B cell (primary cell): ENCODE results near the gene MOB2.

ENCODE experiments used
- EZH2 ChIP-seq: IDR thresholded peaks from 2 replicates; pipeline ENCODE4 v1.6.1; 2012; ENCODE audit warnings: borderline replicate concordance, low read depth, mild to moderate bottlenecking, moderate library complexity, low read length; ENCODE audit not compliant: insufficient read depth, poor library complexity, severe bottlenecking
- TF ChIP-seq, protein P1 (sequence below): fragments of 200-600 bp; IDR thresholded peaks from one replicate; pipeline ENCODE4 v1.8.0; 2022; ENCODE audit warnings: antibody characterized with exemption, mild to moderate bottlenecking

DNA sequence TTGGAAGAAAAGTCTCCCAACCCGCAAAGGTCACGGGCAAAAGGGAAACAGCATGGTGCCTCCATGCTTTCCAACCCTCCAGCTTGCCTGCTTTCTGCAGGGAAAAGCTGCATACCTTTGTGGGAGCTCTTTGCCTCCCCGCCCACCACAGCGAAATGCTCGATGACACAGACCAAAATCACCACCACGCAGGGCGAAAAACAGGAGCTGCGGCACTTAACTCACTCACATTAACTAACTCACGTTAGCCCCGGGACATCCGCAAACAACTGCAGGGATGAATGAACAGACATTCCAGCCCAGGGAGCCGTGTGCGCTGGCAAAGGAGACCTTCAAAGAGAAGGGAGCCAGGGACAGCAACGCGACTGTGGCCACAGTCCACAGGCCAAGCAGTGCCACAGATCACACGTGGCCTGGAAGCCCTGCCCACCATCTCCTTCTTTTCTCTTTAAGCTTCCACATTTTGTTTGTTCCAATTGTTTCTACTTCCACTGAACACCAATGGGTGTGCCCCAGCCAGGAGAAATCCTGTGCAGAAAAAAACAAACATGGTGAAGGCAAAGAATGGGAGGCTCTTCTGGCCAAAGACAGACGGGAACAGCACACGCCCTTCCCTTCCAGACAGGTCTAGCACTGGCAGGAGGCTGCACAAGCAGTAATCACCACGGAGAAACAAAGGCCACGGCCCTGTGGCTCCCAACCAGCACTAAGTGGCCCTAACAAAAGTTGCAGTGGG lies 46.2 kb upstream of the MOB2 start:
- no peak for TF ChIP-seq EZH2
- TF ChIP-seq, protein P1, sequence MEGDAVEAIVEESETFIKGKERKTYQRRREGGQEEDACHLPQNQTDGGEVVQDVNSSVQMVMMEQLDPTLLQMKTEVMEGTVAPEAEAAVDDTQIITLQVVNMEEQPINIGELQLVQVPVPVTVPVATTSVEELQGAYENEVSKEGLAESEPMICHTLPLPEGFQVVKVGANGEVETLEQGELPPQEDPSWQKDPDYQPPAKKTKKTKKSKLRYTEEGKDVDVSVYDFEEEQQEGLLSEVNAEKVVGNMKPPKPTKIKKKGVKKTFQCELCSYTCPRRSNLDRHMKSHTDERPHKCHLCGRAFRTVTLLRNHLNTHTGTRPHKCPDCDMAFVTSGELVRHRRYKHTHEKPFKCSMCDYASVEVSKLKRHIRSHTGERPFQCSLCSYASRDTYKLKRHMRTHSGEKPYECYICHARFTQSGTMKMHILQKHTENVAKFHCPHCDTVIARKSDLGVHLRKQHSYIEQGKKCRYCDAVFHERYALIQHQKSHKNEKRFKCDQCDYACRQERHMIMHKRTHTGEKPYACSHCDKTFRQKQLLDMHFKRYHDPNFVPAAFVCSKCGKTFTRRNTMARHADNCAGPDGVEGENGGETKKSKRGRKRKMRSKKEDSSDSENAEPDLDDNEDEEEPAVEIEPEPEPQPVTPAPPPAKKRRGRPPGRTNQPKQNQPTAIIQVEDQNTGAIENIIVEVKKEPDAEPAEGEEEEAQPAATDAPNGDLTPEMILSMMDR: no peak
